Inflammatory macrophage (primary cell): ENCODE results near the gene ZFAND3.
A peak's percentile ranks its signal among the peaks of the same experiment; 100 is the strongest.

ENCODE experiments used
- DNase-seq, 2 donors: peaks; one replicate each; pipeline ENCODE4 v3.0.0-alpha.2; 2020 to 2022

ZFAND3 gene

DNA sequence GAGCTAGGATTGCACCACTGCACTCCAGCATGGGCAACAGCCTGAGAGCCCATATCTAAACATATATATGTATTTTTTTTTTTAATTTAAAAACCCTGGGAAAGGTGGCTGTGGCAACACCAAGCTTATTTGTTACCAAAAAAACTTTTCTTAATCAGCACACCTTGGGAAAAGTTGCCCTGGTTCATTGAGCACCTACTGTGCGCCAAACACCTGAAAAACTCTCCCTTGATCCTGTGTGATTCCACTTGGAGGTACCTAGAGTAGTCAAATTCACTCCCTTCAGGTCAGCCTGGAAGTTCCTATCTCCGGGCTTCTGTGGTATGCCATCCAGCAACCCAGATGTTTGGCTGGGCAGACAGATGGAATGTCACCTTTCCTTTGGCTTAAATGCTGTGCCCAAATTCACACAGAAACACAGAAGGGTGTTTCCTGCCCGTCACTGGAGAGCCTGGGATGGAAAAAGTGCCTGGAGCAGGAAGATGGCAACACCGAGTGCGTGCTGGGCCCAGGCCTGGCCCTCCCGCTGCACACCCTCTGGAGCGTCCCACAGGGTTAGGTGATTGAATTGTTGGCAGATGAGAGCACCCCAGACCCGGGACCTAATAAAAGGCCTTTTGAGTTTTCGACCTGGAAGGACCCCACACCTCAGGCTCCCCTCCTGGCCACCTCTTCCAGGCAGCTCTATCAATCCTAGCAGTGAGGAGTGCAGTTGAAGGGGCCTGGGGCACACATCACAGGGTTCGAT is 337.5 kb downstream of the ZFAND3 start:
- DNase-seq: no peak

DNA sequence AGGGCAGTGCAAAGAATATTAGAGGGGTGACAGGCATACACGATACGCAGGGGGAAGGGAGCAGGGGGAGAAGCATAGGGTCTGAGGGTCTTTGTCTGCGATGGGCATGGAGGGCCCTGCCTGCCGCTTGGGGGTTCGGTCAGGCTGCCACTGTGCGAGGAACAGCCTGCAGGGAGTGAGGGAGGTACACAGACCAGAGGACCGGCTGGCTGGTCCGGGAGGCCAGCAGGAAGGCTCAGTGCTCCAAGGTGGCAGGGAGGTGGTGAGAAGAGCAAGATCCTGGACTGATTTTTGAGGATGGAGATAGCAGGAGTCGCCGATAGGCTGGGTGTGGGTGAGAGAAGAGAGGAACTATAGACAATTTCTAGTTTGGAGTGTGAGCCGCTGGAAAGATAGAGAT is 338.4 kb downstream of the ZFAND3 start:
- DNase-seq: no peak

DNA sequence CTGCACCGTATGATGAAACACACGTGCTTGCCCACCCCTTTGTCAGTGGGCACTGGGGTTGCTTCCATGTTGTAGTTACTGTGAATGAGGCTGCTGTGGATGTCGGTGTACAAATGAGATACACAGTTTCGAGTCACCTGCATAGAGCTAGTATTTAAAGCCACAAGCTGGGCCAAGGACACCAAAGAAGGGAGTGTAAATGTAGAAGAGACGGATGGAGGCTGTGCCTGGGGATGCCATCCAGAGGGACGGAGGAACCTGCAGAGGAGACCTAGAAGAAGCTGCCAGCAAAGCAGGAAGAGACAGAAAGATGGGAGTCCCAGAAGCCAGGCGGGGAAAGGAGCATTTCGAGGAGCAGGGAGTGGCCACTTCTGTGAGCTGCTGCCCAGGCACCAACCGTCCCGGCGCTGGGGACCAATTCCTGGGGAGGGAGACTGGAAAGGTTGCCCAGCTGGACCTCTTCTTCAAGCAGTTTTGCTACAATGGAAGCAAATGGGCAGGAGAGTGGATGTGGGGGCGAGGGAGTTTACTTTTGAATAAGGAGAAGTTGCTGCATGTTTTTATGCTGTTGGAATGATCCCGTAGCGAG is 339.3 kb downstream of the ZFAND3 start:
- no peak for DNase-seq

DNA sequence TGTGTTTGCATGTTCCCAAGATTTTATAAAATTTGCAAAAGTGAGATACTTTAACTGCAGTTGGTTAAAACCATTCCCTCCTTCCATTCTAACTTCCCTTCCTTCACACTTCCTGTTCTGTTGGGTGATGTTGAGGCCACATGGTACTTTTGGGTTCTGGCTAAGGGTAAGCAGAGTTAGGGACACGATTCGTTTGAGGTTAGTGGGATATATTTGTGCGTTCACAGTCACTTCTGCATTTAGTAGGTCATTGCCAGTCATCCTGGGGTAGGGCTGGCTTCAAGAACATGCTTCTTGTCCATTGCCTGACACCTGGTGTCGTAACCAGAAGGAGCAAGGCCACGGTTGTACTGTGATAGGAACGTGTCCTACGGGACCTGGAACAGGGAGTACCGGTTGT is 340.1 kb downstream of the ZFAND3 start:
- DNase-seq: peak; percentile 45

DNA sequence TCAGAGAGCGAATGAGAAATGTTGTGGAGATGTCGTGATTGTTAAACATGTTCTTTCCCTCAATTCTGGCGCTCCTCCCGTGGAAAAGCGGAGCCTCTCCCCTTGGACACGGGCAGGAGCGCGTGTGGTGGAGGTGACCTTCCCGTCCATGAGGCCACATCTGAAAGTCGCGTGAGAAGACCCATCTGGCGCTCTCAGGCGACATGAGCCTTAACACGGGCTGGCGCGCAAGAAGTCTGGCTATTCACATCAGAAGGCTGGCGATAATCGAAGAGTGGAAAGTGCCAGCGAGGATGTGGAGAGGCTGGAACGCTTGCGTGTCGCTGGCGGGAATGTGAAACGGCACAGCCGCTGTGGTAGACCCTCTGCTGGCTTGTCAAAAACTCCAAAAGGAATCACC is 341.3 kb downstream of the ZFAND3 start:
- no peak for DNase-seq

DNA sequence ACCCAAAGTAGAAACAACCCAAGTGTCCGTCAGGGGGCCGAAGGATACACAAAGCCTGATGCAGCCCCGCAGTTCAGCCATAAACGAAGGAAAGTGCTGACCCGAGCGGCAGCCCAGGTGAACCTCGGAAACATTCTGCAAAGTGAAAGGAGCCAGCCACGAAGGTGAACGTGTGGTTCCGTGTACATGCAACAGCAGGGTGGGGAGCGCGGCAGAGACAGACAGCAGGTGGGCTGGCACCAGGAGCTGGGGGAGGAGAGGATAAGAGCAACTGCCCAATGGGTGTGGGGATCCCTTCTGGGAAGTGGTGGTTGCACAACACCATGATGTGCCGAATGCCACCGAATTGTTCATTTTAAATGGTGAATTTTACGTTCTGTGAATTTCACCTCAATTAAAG is 341.8 kb downstream of the ZFAND3 start:
- no peak for DNase-seq

DNA sequence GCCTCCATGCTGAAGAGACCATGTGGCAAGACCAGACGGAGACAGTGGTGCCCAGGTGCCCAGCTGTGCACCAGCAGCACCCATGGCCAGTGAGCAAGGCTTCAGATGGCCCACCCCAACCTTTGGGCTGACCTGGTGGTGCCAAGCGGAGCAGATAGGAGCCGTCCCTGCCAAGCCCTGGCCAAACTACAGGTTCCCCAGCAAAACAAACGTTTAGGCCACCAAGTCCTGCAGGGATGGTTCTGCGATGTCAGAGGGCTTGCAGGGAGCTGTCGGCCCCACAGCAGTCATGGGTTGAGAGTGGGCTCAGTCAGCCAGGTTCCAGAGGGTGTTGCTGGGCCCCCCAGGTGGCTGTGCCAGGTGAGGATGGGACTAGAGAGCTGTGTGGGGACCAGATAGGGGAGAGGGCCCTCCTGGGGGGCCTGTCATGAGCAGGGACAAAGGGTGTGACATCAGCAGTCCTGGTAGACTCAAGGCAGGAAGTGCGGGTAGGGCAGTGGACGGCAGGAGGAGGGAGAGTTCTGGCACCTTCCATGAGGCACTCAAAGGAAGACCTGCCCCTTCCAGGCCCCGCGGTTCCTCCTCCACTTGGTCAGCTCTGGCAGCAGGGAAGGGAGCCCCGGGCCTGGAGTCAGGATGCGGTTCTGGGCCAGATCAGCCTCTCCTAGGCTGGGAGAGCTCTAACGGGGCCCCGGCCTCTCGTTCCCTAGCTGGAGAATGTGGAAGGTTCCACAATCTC is 342.4 kb downstream of the ZFAND3 start:
- DNase-seq: no peak

DNA sequence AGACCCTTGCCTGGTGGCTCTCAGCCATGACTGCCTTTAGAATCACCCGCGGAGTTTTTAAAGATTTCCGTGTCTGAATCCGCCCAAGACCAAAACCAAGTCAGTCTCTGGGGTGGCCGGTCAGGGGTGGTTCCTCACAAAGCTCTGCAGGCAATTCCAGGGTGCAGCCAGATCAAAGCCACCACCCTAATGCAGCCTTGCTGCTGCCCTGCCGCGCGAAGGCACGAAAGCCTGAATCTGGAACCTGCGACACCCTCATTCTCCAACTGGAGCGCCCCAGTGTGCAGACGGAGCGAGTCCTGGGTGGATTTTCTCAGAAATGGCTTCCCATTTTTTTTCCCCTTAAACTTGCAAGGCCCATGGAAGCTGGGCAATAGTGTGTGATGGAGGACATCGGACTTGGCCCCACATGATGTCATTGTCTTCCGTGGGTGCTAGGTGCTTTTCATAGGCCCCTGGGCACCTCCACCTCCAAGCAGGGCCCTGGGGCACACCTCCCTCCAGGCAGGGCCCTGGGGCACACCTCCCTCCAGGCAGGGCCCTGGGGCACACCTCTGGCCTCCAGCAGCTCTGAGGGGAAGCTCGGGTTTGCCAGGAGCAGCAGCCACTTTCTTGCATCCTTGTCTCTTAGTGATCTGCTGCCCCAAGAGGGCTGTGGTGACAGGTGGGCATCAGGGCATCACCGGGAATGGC is 343.1 kb downstream of the ZFAND3 start:
- DNase-seq: no peak

DNA sequence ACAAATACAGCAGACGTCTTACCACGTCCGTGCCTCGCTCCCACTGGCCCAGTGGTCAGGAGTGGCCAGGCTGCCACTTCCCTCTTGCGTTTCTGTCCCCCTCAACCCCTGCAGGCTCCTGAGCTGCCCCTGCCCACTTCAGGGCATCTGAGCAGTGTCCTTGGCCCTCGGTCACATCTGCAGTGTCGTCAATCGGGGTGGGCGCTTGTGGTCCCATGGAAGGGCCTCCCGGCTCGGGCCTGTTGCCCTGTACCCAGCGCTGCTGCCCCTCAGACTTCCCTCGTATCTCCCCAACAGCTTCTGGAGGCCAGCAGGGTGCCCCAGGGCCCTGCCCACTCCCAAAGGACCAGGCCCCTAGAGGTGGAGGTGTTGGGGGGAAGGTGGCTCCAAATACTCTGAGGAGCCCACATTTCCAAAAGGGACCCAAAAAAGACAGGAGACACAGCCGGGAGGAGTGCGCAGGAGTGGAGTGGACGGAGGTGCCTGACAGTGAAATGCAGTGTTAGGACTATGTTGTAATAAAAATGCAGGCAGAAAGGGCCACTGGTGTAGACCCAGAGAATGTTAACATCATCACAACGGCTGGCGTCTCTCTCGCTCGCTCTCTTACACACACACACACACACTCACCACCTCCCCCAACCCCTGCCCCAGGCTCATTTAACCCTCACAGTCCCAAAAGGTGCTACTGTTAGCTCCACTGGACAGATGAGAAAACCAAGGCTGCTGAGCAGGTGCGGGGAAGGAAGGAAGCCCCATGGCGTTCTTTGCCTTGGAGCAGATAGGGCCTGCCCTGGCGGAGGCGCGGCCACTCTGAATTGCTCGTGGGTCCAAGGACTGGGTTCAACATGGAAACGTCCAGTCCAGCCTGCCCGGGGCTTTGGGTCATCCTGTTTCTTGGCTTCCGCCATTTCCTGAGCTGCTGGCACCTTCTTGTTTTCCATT is 343.9 kb downstream of the ZFAND3 start:
- no peak for DNase-seq

DNA sequence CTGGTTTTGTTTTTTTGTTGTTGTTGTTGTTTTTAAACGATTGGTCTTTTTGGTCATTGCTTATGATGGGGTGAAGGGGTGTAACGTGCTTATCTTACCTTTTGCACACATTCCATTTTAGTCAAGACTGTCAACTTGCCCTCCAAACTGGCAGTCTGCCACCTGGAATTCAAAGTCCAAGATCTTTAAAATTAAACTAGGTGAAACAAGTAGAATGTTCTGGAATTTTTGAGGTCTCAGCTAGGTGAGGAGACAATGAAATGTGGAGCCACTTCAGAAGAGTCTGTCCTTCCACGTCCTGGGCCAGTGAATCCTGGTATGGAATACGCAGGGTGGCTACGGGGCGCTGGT is 344.6 kb downstream of the ZFAND3 start:
- DNase-seq: no peak

DNA sequence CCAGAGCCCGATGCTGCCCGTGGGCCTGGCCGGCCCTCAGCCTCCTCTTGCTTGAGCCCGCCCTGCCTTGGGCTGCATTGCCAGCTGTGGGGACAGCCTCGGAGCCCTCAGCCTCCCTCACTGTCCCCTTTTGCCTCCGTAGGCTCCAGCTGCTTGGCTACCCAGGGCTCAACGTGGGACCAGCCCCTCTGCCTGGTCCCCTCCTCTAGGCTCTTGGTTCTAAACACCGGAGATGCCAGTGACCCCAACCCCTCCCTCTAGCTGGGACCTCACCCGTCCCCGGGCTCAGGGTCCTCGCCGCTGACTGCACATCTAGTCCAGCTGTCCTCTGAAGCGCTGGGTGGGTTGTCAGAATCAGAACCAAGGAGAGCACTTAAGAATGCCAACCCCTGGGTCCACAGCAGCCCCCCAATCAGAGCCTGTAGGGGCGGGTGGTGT is 345.2 kb downstream of the ZFAND3 start:
- DNase-seq: no peak

DNA sequence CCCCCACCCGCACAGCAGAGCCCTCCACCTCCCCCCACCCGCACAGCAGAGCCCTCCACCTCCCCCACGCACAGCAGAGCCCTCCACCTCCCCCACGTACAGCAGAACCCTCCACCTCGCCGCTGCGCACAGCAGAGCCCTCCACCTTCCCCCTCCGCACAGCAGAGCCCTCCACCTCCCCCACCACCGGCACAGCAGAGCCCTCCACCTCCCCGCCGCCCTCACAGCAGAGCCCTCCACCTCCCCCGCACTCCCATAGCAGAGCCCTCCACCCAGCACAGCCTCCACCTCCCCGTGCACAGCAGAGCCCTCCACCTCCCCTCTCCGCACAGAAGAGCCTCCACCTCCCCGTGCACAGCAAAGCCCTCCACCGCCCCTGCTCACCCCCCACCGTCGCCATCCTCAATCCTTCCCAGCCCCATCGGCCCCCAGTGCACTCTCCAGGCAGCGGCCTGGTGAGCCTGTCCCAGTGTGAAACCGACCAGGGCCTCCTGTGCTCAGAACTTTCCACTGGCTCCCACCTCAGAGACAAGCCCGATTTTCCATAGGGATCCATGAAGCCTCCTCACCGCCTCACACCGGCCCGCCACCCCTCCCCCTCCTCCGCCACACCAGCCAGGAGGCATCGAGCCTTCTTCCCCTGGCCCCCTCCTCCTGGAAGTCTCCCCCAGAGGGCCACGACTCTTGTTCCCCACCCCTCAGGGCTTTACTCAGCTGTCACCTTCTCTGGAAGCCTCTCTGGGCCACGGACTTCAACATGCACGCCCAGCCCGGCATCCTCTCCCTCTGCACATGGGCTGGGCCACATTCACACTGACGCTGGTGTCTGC is 347.1 kb downstream of the ZFAND3 start:
- no peak for DNase-seq

DNA sequence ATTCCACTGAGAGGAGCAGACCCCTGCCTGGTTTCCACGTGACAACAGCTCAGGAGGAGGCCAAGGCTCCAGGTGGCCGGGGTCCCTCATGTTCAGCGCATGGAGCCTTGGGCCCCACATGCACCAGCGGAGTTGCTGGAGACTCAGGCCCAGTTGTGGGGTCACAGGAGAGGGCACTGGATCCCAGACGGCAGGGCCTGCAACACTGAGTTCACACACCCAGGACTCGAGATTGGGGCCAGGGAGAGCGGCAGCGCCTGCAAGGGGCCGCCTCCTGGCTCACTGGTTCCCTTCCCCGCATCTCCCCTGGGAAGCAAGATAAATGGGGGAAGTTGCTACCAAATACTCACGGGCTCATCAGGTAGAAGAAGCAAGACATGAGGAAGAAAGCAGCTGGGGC is 348.1 kb downstream of the ZFAND3 start:
- no peak for DNase-seq

DNA sequence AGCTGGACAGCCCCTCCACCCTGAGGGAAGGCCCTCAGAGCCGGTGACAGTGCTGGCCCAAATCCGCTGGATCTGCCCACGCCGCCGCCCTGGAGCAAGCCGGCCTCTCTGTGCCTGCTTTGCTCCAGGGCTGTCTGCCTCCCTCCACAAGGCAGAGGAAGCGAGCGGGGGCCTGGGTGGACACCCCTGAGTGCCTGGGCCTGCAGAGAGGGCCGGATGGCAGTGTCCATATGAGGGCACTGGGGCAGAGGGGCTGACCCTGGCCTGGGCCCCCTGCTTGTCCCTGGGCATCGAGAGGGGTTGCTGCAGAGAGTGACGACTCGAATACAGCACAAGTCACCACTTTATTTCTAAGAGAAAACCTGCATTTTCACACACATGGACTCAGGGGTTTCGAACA is 348.6 kb downstream of the ZFAND3 start:
- no peak for DNase-seq

DNA sequence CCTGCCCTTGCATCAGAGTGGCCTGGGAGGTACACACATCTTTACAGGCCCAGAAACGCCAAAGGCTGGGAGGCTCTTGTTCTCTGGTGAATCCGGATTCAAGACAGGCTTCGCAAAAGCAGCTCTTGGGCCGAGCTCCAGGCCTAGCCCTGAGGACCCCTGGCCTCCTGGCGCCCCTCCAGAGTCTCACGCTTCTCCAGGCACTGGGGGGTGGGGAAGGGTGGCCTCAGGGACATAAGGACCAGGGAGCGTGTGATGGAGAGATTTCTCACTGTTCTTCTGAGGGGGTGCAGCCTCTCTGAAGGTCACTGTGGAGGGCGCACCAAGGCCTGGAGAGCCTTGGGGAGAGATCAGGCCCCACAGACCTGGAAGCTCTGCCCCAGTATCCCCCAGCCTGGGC is 349.2 kb downstream of the ZFAND3 start:
- DNase-seq: no peak

DNA sequence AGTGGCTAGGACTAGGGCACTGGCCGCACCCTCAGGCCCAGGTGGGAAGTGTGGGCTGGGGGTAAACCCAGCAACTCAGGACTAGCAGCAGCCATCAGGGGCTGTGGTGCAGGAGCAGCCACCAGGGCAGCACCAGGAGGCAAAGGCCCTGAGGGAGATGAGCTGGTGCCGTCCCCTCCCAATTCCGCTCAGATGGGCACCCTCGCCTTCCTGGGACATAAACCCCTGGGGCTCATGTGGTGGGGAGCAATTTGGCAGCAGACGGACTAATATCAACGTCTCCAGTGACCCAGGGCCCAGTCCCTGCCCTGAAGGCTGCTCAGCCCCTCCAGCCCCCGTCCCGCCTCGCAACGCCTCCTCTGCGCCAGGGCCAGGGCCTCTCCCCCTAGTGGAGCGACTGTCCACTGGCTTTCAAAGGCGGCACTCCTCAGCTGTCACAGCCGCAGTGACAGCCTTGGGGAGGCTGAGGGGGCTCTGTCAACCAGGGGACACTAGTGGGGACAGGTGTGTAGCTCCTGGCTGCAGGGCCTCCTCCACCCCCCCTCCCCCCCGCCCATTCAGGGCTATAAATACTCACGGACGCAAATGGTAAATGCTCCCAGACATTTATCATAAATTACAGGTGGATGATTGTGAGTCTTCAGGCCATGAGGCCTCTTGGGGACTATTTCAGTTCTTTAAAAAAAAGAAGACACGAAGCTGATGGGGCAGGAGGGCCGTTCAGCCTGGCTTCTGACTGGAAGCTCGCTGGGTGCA is 349.9 kb downstream of the ZFAND3 start:
- DNase-seq: no peak

DNA sequence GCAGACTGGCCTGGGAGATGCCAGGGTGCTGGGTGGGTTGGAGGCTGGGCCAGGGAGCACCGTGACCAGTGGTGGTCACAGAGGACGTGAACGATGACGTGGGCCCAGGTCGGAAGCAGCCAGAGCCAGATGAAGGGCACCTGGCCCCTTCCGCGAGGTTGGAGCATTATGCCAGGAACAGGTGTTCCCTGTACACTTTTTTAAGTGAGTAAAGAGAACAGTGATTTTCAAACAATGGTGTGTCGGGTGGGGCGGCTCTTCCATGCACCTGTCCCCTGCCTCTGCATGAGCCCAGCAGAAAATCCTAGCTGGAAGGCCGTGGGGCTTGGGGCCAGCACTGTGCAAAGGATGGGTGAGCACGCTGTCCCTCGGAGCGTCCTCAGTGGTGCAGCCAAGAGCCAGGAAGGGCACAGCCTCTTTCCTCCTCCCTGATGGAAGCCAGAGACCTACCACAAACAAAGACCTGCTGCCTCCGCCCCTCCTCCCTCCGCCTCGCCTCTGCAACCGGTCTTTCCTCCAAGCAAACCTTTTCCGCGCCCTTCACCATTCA is 350.5 kb downstream of the ZFAND3 start:
- DNase-seq: no peak

DNA sequence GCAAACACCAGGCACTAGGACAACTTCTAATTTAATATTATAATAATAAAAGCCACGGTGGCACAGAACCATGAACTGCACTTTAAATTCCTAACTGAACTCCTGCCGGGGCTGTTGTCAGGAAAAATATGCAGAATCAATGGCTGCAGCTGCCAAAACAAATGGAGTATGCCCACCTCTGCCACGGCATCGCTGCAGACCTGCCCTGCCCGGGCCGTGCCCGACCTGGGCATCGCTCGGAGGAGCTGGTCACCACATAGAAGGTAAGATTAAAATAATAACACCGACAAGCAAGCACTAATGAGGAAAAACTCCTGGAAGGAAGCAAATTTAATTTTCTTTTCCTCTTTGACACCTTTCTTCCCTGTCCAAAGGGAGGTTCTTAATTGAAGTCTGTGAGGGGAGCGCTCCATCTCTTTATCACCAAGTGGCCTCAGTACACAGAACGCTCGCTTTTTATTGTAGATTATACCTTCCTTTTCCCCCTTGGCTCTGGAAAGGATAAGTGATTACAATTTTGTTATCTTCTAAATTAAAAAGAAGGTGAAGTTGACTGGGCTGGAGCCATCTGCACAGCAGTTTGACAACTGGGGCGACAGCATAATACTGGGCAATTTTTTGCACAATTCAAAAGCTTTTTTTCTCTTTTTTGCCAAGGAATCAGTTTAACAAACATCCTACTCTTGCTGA is 351.3 kb downstream of the ZFAND3 start:
- DNase-seq: no peak

DNA sequence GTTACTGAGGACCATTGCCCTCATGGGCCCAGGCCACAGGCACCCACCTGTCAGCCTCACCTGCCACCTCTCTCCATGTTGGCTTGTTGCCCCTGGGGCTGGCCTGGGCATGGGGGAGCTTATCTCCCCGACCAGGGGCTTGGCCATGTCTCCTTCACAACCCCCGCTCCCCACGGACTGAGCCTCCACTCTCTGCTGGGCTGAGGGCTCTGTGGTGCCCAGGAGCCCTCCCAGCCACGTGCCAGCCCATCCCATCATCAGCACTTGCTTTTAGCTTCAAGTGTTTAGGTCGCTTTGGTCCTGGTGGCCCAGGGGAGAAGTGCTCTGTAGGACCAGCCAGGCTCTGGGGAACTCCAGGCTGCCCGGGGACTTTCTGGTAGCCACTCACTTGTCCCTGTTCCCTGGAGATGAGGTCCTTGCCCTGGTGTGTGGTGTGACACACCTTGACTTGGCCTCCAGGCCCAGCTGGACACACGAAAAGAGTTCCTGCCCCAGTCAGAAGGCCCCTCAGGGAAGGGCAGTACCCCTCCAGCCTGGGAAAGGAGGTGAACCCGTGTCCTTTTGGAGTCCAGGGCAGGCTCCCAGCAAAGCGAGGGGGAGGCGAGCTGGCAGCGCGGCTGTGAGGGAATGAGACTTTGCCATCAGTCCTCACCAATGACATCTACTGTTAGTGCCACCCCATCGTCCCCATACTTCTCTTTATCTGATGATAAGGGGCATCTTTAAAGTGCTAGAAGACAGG is 352.6 kb downstream of the ZFAND3 start:
- DNase-seq: no peak
